Measurements from ENCODE around the gene REL.

REL gene

GRCh38 chr2:60849187-60849586 is 32.2 kb upstream of the REL start:
- no peaks in the 10 kb centered on the region for H3K9me2 ChIP-seq (replicated peaks; ENCODE audit: insufficient read depth, low read length)
- no peak overlapping the region for H2AFZ ChIP-seq (ENCODE audit: low read depth, low read length, severe bottlenecking)
- H3K9ac ChIP-seq (ENCODE audit: low read length) = no peak overlapping the region
- no peaks in the 10 kb centered on the region for H3K9me3 ChIP-seq (ENCODE audit: insufficient read depth, low read length)
- H3K4me2 ChIP-seq (ENCODE audit: low read depth, low read length, poor library complexity, severe bottlenecking) = no peak overlapping the region
- H3F3A ChIP-seq (ENCODE audit: insufficient read depth) = peaks cover 6% of the 10 kb centered on the region; the same call in 1 of the 2 replicates
- H3K36me3 ChIP-seq (ENCODE audit: low read length) = no peaks in the 10 kb centered on the region
- no peaks in the 10 kb centered on the region for H3K27me3 ChIP-seq (ENCODE audit: low read length)
- H4K20me1 ChIP-seq (ENCODE audit: low read depth, low read length) = no peaks in the 10 kb centered on the region
- TF ChIP-seq CTCF (IDR thresholded peaks at IDR 0.05; ENCODE audit: insufficient read depth, low read length, poor library complexity, severe bottlenecking) (no peak), EZH2phosphoT487 (conservative IDR thresholded peaks at IDR 0.05; ENCODE audit: low read length) (no peak)
- H3K27ac ChIP-seq (ENCODE audit: low read depth, low read length) = no peak overlapping the region
- H3K4me3 ChIP-seq (ENCODE audit: insufficient read depth, low read length, poor library complexity, severe bottlenecking) = no peak overlapping the region
- H3K79me2 ChIP-seq (ENCODE audit: insufficient read depth, low read length) = no peaks in the 10 kb centered on the region

- Histone ChIP-seq H3K36me3 (ENCODE audit: low read length) (no peaks in the 10 kb centered on the region), H3F3A (ENCODE audit: insufficient read depth) (no peaks in the 10 kb centered on the region), H2AFZ (ENCODE audit: low read depth, low read length, severe bottlenecking) (no peak overlapping the region), H3K79me2 (ENCODE audit: insufficient read depth, low read length) (no peaks in the 10 kb centered on the region), H3K27me3 (ENCODE audit: low read length) (no peaks in the 10 kb centered on the region), H3K4me2 (ENCODE audit: low read depth, low read length, poor library complexity, severe bottlenecking) (no peak overlapping the region), H3K4me3 (ENCODE audit: insufficient read depth, low read length, poor library complexity, severe bottlenecking) (no peak overlapping the region), H3K27ac (ENCODE audit: low read depth, low read length) (no peak overlapping the region), H4K20me1 (ENCODE audit: low read depth, low read length) (no peaks in the 10 kb centered on the region), H3K9me3 (ENCODE audit: insufficient read depth, low read length) (no peaks in the 10 kb centered on the region), H3K9me2 (replicated peaks; ENCODE audit: insufficient read depth, low read length) (no peaks in the 10 kb centered on the region), H3K9ac (ENCODE audit: low read length) (no peak overlapping the region)
- TF ChIP-seq EZH2phosphoT487 (conservative IDR thresholded peaks at IDR 0.05; ENCODE audit: low read length) (no peak), CTCF (IDR thresholded peaks at IDR 0.05; ENCODE audit: insufficient read depth, low read length, poor library complexity, severe bottlenecking) (no peak)
Observed at GRCh38 chr2:60852282-60852860, 29.0 kb upstream of the REL start.

DNA sequence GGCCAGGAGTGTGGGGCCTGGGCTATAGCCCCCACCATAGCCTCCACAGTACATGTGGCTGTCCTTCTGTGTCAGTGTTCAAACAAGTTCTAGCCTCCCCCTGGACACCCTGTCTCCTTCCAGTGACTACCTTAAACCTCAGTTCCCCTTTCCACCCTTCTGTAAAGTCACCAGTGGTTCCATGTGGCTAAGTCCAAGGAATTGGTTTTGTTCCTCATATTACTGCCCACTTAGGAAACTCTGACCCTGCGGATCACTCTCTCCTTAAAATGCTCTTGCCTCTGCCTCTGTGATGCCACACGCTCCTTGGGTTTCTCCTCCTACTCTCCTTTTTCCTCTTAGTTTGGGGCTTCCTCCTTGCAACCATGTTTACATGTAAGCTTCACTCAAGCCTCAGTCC is 27.8 kb upstream of the REL start:
- no peaks in the 10 kb centered on the region for H3F3A ChIP-seq (ENCODE audit: insufficient read depth)
- H3K9me3 ChIP-seq (ENCODE audit: insufficient read depth, low read length) = no peaks in the 10 kb centered on the region
- no peak for TF ChIP-seq EZH2phosphoT487 (conservative IDR thresholded peaks at IDR 0.05; ENCODE audit: low read length)
- TF ChIP-seq CTCF (IDR thresholded peaks at IDR 0.05; ENCODE audit: insufficient read depth, low read length, poor library complexity, severe bottlenecking) = no peak
- H4K20me1 ChIP-seq (ENCODE audit: low read depth, low read length) = no peaks in the 10 kb centered on the region
- H3K9ac ChIP-seq (ENCODE audit: low read length) = no peak overlapping the region
- no peaks in the 10 kb centered on the region for H3K27me3 ChIP-seq (ENCODE audit: low read length)
- no peaks in the 10 kb centered on the region for H3K36me3 ChIP-seq (ENCODE audit: low read length)
- H3K4me2 ChIP-seq (ENCODE audit: low read depth, low read length, poor library complexity, severe bottlenecking) = no peak overlapping the region
- H2AFZ ChIP-seq (ENCODE audit: low read depth, low read length, severe bottlenecking) = no peak overlapping the region
- H3K27ac ChIP-seq (ENCODE audit: low read depth, low read length) = no peak overlapping the region
- no peaks in the 10 kb centered on the region for H3K9me2 ChIP-seq (replicated peaks; ENCODE audit: insufficient read depth, low read length)
- H3K79me2 ChIP-seq (ENCODE audit: insufficient read depth, low read length) = no peaks in the 10 kb centered on the region
- no peak overlapping the region for H3K4me3 ChIP-seq (ENCODE audit: insufficient read depth, low read length, poor library complexity, severe bottlenecking)
